ENCODE data around the gene SMARCD2. TPM values are rescaled to one million over a fixed set of nuclear protein-coding genes. Genes with fewer than 3 reads are reported as not detected.
"Not testable (repeated sequence)": the region's sequence is repeated elsewhere in the genome, so short reads cannot be mapped to it uniquely, and the experiment has no call there.

Gene SMARCD2
- polyA plus RNA-seq, 1 experiment = 80.0 TPM

DNA sequence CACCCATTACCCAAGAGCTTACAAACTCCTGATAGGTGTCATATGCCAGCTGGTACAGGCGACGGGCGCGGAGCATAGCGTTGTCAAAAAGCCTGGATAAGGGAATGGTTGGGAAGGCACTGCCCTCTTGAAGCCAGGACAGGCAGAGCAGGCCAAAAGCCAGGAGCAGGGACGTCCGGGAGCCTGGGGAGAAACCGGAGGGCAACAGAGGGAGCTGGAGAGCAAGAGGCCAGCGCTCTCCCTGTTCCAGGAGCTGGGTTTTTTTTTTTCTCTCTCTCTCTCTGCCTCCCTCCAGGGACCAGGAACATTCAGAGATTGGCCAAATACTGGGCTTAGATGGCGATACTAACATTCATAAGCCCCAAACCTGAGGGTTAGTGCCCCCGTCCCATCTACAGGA is 38.9 kb upstream of the SMARCD2 start:
- DNase-seq (ENCODE audit: low read depth); H3K36me3 ChIP-seq (ENCODE audit: control insufficient read depth, insufficient read depth, low read length); H3K4me3 ChIP-seq (ENCODE audit: low read depth, low read length); POLR2A ChIA-PET: not testable (repeated sequence)
- CTCF ChIA-PET = interaction anchor here (0.8 to 8.5 kb wide), 11 partner anchors 8 to 42 kb away, joined by 3 to 72 read pairs (median 6); no protein-coding TSS in a partner anchor
- peaks cover 11% of the 10 kb centered on the region for H3K27me3 ChIP-seq (ENCODE audit: control insufficient read depth, insufficient read depth, low read length)
- TF ChIP-seq, protein P1, sequence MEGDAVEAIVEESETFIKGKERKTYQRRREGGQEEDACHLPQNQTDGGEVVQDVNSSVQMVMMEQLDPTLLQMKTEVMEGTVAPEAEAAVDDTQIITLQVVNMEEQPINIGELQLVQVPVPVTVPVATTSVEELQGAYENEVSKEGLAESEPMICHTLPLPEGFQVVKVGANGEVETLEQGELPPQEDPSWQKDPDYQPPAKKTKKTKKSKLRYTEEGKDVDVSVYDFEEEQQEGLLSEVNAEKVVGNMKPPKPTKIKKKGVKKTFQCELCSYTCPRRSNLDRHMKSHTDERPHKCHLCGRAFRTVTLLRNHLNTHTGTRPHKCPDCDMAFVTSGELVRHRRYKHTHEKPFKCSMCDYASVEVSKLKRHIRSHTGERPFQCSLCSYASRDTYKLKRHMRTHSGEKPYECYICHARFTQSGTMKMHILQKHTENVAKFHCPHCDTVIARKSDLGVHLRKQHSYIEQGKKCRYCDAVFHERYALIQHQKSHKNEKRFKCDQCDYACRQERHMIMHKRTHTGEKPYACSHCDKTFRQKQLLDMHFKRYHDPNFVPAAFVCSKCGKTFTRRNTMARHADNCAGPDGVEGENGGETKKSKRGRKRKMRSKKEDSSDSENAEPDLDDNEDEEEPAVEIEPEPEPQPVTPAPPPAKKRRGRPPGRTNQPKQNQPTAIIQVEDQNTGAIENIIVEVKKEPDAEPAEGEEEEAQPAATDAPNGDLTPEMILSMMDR (IDR thresholded peaks at IDR 0.05; ENCODE audit: insufficient read depth, low read depth, low read length) = 0 out of 2 replicates have a peak, but pooled peaks have one; percentile 9

GRCh38 chr17:63880706-63881105 is 38.2 kb upstream of the SMARCD2 start:
- ChIA-PET CTCF (interaction anchor here (0.8 to 8.5 kb wide), 7 partner anchors 8 to 43 kb away, joined by 3 to 72 read pairs (median 9); no protein-coding TSS in a partner anchor), POLR2A (no interaction called here)
- Histone ChIP-seq H3K27me3 (ENCODE audit: control insufficient read depth, insufficient read depth, low read length) (peaks cover 14% of the 10 kb centered on the region), H3K36me3 (ENCODE audit: control insufficient read depth, insufficient read depth, low read length) (no peaks in the 10 kb centered on the region), H3K4me3 (ENCODE audit: low read depth, low read length) (no peak overlapping the region)
- DNase-seq (ENCODE audit: low read depth) = no peak
- TF ChIP-seq, protein P1 (IDR thresholded peaks at IDR 0.05; ENCODE audit: insufficient read depth, low read depth, low read length) = no peak

- DNase-seq (ENCODE audit: low read depth); H3K36me3 ChIP-seq (ENCODE audit: control insufficient read depth, insufficient read depth, low read length); H3K4me3 ChIP-seq (ENCODE audit: low read depth, low read length): not testable (repeated sequence)
- POLR2A ChIA-PET = interaction anchor here (0.6 kb wide), 1 partner anchor 17 kb away, joined by 3 read pairs; no protein-coding TSS in a partner anchor
- CTCF ChIA-PET = interaction anchor here (1.7 to 8.5 kb wide), 2 partner anchors 11 to 13 kb away, joined by 5 to 72 read pairs; no protein-coding TSS in a partner anchor
- H3K27me3 ChIP-seq (ENCODE audit: control insufficient read depth, insufficient read depth, low read length) = peaks cover 14% of the 10 kb centered on the region
Measured at GRCh38 chr17:63878413-63878812, 35.9 kb upstream of the SMARCD2 start.

GRCh38 chr17:63874693-63875092 is 32.2 kb upstream of the SMARCD2 start:
- DNase-seq (ENCODE audit: low read depth); H3K4me3 ChIP-seq (ENCODE audit: low read depth, low read length); POLR2A ChIA-PET; H3K36me3 ChIP-seq (ENCODE audit: control insufficient read depth, insufficient read depth, low read length): not testable (repeated sequence)
- peaks cover 11% of the 10 kb centered on the region for H3K27me3 ChIP-seq (ENCODE audit: control insufficient read depth, insufficient read depth, low read length)
- CTCF ChIA-PET = interaction anchor here (1.2 to 8.5 kb wide), 4 partner anchors 8 to 26 kb away, joined by 3 to 72 read pairs (median 4); no protein-coding TSS in a partner anchor

GRCh38 chr17:63874061-63874626 is 31.7 kb upstream of the SMARCD2 start:
- CTCF ChIA-PET = interaction anchor here (1.2 to 8.5 kb wide), 3 partner anchors 8 to 15 kb away, joined by 3 to 72 read pairs (median 3); no protein-coding TSS in a partner anchor
- DNase-seq (ENCODE audit: low read depth) = not testable (repeated sequence)

DNA sequence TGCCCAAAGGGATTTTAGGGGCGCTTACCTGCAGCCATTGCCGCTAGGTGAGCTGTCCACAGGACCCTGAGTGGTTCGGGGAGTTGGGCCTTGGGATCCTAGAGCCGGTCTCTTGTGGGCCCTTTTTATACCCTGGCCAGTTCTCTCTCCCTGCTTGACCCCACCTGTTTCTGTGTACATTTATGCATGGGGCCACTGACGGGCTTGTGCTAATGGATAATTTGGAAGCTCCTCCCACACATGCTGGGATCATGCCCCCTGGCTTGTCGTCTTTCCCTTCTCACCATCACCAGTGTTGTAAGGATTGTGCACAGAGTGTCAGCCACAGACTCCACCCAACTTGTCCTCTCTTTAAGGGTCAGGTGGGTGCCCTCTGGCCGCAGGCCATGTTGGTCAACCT is 31.1 kb upstream of the SMARCD2 start, which contains the start of gene CSH2:
Gene CSH2 (minus strand): TSS at position 101 of the 400 bp plus-strand sequence. CDS start 63 bp downstream, at position 38.
- POLR2A ChIA-PET; DNase-seq (ENCODE audit: low read depth): not testable (repeated sequence)
- CTCF ChIA-PET = interaction anchor here (1.5 to 8.5 kb wide), 2 partner anchors 9 to 16 kb away, joined by 3 to 72 read pairs; no protein-coding TSS in a partner anchor

More at GRCh38 chr17:63874061-63874626, 31.7 kb upstream of the SMARCD2 start:
- POLR2A ChIA-PET; H3K4me3 ChIP-seq (ENCODE audit: low read depth, low read length); H3K36me3 ChIP-seq (ENCODE audit: control insufficient read depth, insufficient read depth, low read length): not testable (repeated sequence)
- peaks cover 11% of the 10 kb centered on the region for H3K27me3 ChIP-seq (ENCODE audit: control insufficient read depth, insufficient read depth, low read length)

GRCh38 chr17:63871646-63872365 is 29.3 kb upstream of the SMARCD2 start:
- CTCF ChIA-PET; POLR2A ChIA-PET; H3K27me3 ChIP-seq (ENCODE audit: control insufficient read depth, insufficient read depth, low read length); H3K4me3 ChIP-seq (ENCODE audit: low read depth, low read length); H3K36me3 ChIP-seq (ENCODE audit: control insufficient read depth, insufficient read depth, low read length); DNase-seq (ENCODE audit: low read depth): not testable (repeated sequence)

More for the DNA sequence above, 31.1 kb upstream of the SMARCD2 start, which contains the start of gene CSH2:
- H3K27me3 ChIP-seq (ENCODE audit: control insufficient read depth, insufficient read depth, low read length) = peaks cover 11% of the 10 kb centered on the region
- H3K36me3 ChIP-seq (ENCODE audit: control insufficient read depth, insufficient read depth, low read length); H3K4me3 ChIP-seq (ENCODE audit: low read depth, low read length): not testable (repeated sequence)

DNA sequence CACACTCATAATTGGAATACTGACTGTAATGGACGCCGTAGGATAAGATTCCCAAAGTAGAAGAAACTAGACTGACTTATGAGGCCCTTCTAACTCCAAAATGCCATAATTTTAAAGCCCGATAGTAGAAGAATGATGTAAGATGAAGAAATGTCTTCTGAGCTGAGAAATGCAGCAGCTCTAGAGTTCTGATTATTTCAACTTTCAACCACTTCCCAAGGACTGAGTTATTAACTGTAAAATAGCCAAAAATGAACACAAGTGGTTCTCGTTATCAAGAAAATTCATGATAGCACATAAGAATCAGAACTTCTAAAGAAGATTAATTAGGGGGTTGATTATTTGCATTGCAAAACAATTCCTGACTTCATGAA is 27.8 kb upstream of the SMARCD2 start:
- CTCF ChIA-PET = interaction anchor here (1.0 to 6.5 kb wide), 6 partner anchors 11 to 28 kb away, joined by 4 to 37 read pairs (median 5); partner anchors contain the start of genes GH2 and SMARCD2
- not testable (repeated sequence) for H3K27me3 ChIP-seq (ENCODE audit: control insufficient read depth, insufficient read depth, low read length); H3K36me3 ChIP-seq (ENCODE audit: control insufficient read depth, insufficient read depth, low read length); H3K4me3 ChIP-seq (ENCODE audit: low read depth, low read length); DNase-seq (ENCODE audit: low read depth)
- POLR2A ChIA-PET = interaction anchor here (0.6 kb wide), 1 partner anchor 489 kb away, joined by 3 read pairs; no protein-coding TSS in a partner anchor

Data from BJ (cell line).